ENCODE results near the gene KLK1. TPM values are rescaled to one million over a fixed set of nuclear protein-coding genes. Genes with fewer than 3 reads are reported as not detected.

KLK1 gene
- total and polyA plus RNA-seq, 8 donors, result 4.1 to 55.0 (median 6.9) TPM; not detected in 3

- H3K27me3 ChIP-seq, result peaks cover 0 to 65% (median 15%) of the 10 kb centered on the region in 3 donors
- no peak for TF ChIP-seq POLR2A (IDR thresholded peaks at IDR 0.05)
- TF ChIP-seq POLR2AphosphoS5 (IDR thresholded peaks at IDR 0.05), result no peak
- TF ChIP-seq, protein P1, sequence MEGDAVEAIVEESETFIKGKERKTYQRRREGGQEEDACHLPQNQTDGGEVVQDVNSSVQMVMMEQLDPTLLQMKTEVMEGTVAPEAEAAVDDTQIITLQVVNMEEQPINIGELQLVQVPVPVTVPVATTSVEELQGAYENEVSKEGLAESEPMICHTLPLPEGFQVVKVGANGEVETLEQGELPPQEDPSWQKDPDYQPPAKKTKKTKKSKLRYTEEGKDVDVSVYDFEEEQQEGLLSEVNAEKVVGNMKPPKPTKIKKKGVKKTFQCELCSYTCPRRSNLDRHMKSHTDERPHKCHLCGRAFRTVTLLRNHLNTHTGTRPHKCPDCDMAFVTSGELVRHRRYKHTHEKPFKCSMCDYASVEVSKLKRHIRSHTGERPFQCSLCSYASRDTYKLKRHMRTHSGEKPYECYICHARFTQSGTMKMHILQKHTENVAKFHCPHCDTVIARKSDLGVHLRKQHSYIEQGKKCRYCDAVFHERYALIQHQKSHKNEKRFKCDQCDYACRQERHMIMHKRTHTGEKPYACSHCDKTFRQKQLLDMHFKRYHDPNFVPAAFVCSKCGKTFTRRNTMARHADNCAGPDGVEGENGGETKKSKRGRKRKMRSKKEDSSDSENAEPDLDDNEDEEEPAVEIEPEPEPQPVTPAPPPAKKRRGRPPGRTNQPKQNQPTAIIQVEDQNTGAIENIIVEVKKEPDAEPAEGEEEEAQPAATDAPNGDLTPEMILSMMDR (IDR thresholded peaks at IDR 0.05), result no peak
- TF ChIP-seq EP300 (IDR thresholded peaks at IDR 0.05), result no peak
- no peak overlapping the region for H3K4me3 ChIP-seq
- H3K27ac ChIP-seq, result no peak overlapping the region
- no peaks in the 10 kb centered on the region for H3K4me1 ChIP-seq
- DNase-seq, result no peak
- WGBS, 5 donors, result 34 to 50% (median 46%) methylated on average over 3 of the region's 3 CpGs
- intact Hi-C loops (cut with DNase I; ENCODE audit: low total_unique reads), result no loop called here
- H3K9me3 ChIP-seq, result no peaks in the 10 kb centered on the region
- no peaks in the 10 kb centered on the region for H3K36me3 ChIP-seq
These were observed 27.2 kb upstream of the KLK1 start for GRCh38 chr19:50850738-50851137.

DNA sequence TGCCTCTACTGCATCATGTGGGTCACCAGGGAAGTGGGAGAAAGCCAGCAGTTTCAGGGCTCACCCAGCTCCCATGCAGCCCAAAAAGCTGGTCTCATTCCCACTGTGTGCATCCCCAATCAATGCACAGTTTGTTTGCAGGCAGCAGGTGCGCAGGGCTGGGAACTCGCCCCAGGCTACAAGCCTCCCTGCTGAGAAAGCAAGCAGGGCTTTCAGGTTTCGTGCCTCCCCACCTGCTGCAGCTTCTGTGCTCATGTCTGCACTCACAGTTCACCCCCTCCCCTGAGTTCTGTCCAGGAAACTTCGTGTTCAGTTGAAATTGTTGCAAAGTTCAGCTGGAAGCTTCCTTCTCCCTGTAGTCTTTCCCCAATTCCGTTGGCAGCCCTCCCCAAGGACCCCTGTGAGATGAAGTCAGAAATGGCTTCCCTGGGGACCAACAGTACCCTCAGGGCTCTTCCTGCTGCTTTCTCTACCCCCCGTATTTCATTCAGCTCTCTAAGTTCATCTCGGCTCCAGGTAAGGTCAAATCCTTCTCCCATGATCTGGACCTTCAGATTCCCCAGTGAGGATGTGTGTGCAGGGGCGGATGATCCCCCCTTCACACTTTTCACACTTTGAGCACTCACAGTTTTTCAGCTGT, 20.8 kb upstream of the KLK1 start:
- intact Hi-C loops (cut with DNase I; ENCODE audit: low total_unique reads), result no loop called here
- Histone ChIP-seq H3K4me1 (no peaks in the 10 kb centered on the region), H3K4me3 (no peak overlapping the region), H3K27ac (no peak overlapping the region), H3K9me3 (peaks cover 0 to 26% (median 21%) of the 10 kb centered on the region in 4 donors), H3K36me3 (no peaks in the 10 kb centered on the region), H3K27me3 (peaks cover 0 to 32% (median 5%) of the 10 kb centered on the region in 3 donors)
- WGBS, 5 donors, result 56 to 64% (median 59%) methylated on average over 8 of the region's 8 CpGs
- TF ChIP-seq POLR2A (IDR thresholded peaks at IDR 0.05) (no peak), EP300 (IDR thresholded peaks at IDR 0.05) (no peak), POLR2AphosphoS5 (IDR thresholded peaks at IDR 0.05) (no peak)
- TF ChIP-seq, protein P1 (IDR thresholded peaks at IDR 0.05), result no peak
- DNase-seq, result no peak

DNA sequence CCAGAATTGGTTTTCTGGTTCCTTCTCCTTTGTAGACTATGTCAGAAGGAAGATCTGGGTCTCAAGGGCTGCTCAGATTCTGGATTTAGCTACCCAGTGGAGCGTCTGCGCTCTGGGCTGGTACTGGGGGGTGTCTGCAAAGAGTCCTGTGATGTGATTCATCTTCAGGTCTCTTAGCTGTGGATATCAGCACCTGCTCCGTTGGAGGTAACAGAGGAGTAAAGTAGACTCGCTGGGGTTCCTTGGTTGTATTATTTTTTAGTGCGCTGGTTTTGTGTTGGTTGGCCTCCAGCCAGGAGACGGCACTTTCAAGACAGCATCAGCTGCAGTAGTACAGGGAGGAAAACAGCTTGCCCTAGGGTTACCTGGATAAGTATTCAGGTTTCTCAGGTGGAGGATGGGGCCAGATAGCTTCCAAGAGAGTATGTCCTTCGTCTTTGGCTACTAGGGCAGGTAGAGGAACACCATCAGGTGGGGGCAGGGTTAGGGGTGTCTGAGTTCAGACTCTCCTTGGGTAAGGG, 20.2 kb upstream of the KLK1 start:
- DNase-seq, result no peak
- Histone ChIP-seq H3K4me3 (no peak overlapping the region), H3K27me3 (peaks cover 0 to 33% (median 0%) of the 10 kb centered on the region in 3 donors), H3K27ac (no peak overlapping the region), H3K9me3 (peaks cover 0 to 26% (median 21%) of the 10 kb centered on the region in 4 donors), H3K4me1 (no peaks in the 10 kb centered on the region), H3K36me3 (no peaks in the 10 kb centered on the region)
- intact Hi-C loops (cut with DNase I; ENCODE audit: low total_unique reads), result no loop called here
- WGBS, 5 donors, result 71 to 79% (median 74%) methylated on average over 7 of the region's 7 CpGs
- TF ChIP-seq POLR2AphosphoS5 (IDR thresholded peaks at IDR 0.05) (no peak), POLR2A (IDR thresholded peaks at IDR 0.05) (no peak), EP300 (IDR thresholded peaks at IDR 0.05) (no peak)
- TF ChIP-seq, protein P1 (IDR thresholded peaks at IDR 0.05), result no peak

DNA sequence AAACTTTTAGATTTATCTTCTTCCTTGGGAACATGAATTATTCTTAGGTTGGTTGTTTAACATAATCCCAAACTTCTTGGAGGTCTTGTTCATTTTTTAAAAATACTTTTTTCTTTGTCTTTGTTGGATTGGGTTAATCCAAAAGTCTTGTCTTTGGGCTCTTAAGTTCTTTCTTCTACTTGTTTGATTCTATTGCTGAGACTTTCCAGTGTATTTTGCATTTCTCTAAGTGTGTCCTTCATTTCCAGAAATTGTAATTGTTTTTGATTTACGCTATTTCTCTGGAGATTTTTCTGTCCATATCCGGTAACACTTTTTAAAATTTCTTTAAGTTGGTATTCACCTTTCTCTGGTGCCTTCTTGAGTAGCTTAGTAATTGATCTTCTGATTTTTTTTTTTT, 19.6 kb upstream of the KLK1 start:
- no peaks in the 10 kb centered on the region for H3K36me3 ChIP-seq
- peaks cover 0 to 26% (median 21%) of the 10 kb centered on the region in 4 donors for H3K9me3 ChIP-seq
- WGBS, 5 donors, result 91 to 97% (median 96%) methylated on average over 2 of the region's 2 CpGs
- no peak overlapping the region for H3K27ac ChIP-seq
- no peak overlapping the region for H3K4me3 ChIP-seq
- intact Hi-C loops (cut with DNase I; ENCODE audit: low total_unique reads), result no loop called here
- H3K27me3 ChIP-seq, result peaks cover 0 to 33% (median 0%) of the 10 kb centered on the region in 3 donors
- DNase-seq, result no peak
- TF ChIP-seq POLR2A (IDR thresholded peaks at IDR 0.05), result no peak
- no peak for TF ChIP-seq POLR2AphosphoS5 (IDR thresholded peaks at IDR 0.05)
- no peak for TF ChIP-seq EP300 (IDR thresholded peaks at IDR 0.05)
- TF ChIP-seq, protein P1 (IDR thresholded peaks at IDR 0.05), result no peak
- no peaks in the 10 kb centered on the region for H3K4me1 ChIP-seq

Data from stomach (tissue), 9 donors.